Measurements from ENCODE around the gene MEF2C.

The MEF2C gene

DNA sequence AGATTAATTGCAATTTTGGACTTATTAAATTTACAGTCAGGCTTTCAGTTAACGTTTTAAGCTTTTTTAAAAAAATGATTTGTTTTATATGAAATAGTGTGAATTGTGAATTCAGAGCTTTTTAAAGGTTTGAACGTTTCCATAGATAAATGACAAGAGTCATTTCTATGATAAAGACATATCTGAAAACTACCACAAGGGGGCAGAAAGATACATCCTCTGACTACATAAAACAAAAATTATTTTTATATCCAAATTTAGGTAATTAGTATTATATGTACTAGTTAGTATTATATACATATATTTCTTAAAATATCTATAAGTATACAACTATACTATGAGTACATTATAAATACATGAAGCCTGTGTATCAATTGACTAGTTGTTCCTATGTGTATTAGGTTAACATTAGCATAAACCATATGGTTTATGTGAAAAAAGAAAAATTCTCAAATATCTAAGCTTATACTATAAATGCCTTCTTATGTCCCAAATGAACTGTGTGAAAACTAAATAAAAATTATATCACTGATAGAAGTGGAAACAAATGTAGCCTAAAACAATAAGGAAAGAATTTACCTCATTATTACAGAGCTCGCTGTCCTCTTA is 155.2 kb downstream of the MEF2C start:
- in situ Hi-C loops (cut with HindIII; ENCODE audit: low sequenced_read_pairs): loop anchor here (25.0 kb wide), 2 partner anchors 309 to 1659 kb away; no protein-coding TSS in a partner anchor

DNA sequence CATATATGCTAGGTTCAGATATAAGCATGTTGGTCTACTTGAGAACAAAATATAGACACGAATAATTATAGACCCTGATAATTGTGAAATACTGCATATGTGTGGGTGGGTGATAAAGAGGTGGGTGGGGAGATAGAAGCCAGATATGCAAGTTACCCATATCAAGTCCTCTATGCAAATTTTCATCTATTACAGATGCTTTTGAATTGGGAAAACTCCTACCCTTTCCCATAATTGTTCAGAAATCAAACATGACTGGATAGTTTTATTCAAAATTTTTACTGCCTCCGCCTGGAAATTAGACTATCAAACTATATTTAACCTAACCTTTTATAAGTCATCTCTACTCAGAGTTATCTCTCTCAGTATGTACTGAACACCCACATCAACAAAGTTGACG is 157.5 kb downstream of the MEF2C start:
- in situ Hi-C loops (cut with HindIII; ENCODE audit: low sequenced_read_pairs): loop anchor here (25.0 kb wide), 2 partner anchors 312 to 1662 kb away; no protein-coding TSS in a partner anchor

DNA sequence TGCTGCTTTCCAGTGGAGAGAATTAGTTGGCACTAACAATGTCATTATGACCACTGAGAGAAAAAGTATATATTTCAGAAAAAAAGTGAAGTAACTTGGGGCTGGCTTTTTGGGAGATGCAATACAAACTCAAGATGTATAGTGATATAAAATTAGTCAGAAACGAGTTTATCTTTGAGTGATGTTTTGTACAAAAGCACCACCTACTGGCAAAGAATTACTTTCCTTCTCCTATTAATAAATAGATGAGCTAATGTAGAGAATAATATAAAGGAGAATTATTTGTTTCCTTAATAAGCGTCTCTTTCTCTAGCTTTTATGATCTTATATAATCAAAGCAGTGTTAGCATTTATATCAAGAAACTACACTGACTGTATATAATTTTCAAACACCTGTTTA is 158.8 kb downstream of the MEF2C start:
- in situ Hi-C loops (cut with HindIII; ENCODE audit: low sequenced_read_pairs): no loop called here

DNA sequence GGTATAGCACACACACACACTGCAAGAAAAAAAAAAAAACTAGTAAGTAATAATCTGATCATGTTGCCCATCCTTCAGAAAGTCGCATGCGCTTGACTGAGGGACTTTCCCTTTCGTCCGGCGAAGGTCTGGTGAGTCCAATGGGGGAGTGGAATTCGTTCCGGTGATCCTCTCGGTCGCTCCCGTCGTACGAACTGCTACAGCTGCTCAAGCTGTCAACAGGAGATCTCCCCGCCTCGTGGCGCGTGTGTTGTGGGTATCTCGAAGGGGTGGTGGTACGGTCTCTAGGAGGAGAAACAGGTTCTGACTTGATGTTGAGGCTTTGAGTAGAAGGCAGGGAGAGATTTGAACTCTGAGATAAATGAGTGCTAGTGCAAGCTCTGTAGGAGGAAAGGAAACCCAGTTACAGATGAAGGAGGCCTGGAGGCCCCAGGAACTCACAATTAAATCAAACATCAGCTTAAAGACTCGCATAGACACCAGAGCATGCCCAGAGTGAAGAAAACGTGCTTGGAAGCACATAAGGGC is 160.4 kb downstream of the MEF2C start:
- in situ Hi-C loops (cut with HindIII; ENCODE audit: low sequenced_read_pairs): no loop called here

DNA sequence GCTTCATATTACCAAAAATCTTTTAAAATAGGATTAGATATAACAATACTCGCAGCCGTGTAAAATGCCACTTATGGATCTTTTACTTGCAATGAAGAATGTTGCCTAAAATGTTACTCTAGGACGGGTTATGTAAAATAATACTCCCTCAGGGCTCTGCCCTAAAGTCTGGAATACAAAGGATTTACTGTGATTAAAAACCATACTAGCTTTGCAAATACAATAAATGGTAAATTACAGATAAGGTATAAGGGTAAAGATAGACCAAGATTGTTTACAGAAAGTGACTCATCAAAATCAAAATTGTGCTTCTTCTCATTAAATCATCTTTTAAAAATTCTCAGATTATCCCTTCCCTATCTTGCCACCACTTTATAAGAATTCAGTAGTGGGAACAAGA is 163.6 kb downstream of the MEF2C start:
- in situ Hi-C loops (cut with HindIII; ENCODE audit: low sequenced_read_pairs): no loop called here

DNA sequence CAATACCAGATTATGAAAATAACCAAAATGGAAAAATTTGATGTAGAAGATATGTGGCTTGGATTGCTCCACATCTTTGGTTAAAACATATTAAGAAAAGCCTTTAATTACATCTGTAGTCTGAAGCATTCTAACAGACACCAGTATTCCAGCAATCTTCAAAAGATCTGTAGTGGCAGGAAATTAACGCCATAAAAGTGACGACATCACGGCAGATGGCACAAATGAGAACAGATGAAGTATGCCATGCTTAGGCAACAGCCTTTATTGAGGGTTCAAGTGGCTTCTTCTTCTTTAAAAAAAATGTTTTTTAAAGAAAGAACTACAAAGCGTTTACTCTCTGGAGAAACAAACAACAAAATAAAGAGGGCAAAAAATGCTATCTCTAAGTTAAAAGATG is 164.2 kb downstream of the MEF2C start:
- in situ Hi-C loops (cut with HindIII; ENCODE audit: low sequenced_read_pairs): no loop called here

DNA sequence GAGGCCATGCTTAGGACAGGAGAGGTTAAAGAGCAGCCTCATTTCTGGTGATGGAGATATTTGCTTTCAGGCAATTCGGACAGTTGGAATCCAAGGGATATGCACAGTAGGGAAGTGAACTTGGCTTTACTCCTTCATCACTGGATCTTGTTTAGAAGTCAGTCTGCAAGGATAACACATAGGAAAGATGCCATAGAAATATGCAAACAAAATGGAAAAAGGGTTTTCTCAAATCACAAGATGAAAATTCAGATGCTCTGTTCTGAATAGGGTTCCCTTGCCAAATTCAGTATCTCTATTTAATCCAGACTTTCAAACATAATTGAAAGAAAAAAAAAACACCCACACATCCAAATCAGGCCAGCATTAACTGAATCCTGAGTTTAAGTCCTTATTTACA is 166.9 kb downstream of the MEF2C start:
- in situ Hi-C loops (cut with HindIII; ENCODE audit: low sequenced_read_pairs): no loop called here

DNA sequence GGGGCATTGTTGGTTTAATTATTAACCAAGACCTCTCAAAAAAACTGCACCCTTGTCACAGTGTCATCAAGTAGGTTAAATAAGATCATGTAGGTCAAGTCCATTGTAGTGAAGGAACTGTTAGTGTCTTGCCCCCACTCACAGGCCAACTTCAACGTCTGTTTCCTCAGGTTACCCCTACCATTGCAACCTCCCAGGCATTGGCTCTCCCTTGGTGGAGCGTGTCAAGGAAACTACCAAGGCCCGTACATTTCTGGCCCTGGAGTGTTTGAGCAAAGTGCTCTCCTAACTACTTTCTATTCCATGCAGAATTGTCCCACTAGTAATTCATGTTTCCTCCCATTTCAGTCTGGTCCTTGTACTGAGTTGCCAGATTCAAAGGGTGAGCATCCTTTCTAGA is 167.5 kb downstream of the MEF2C start:
- in situ Hi-C loops (cut with HindIII; ENCODE audit: low sequenced_read_pairs): no loop called here

DNA sequence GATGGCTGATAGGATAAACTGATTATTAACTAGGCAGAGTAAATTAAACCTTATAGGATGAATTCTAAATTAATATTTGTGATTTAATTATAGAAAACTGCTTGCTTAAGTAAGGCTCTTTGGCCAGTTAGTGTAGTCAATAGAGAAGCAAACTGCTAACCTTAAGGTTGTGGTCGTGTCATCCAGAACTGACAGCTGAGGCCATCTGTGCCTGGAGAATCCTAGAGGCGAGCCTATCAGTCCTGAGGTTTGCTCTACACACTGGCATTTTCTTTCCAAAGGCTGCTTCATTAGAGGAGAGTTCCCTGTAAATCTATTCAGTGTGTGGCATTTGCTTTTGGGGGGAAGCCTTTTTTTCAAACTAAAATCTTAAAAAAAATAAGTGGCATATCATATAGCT is 169.2 kb downstream of the MEF2C start:
- in situ Hi-C loops (cut with HindIII; ENCODE audit: low sequenced_read_pairs): no loop called here

DNA sequence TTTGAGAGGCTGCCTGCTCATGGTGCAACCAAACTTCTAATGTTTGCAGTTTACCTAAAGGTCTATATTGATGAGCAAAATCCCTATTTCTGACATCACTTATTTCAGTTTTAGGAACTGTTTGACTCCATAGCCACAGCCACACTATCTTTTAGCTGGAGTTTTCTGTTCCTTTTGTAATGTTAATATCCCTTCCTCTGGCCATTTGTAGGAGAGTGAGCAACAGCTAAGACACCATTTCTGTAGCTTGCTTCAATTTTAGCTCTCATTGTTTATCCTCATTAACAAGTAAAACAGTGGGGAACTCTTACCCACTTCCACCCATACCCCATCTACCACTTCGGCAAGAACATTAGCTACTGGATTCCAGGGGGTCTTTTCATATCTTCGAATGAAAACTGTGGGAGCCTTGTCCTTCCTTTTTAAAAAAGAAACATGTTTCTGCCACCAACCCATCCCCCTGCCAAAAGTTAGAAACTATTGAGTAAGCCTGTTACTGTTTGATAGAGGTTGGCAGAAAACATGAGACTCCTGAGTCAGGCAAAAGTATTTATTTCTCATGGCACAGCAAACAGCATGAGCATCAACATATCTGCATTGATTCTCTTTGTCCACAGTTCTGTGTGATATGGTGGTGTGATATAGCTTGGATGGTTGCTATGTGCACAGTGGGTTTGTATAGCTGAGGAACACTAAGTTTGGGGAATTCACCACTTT is 174.1 kb downstream of the MEF2C start:
- in situ Hi-C loops (cut with HindIII; ENCODE audit: low sequenced_read_pairs): no loop called here

DNA sequence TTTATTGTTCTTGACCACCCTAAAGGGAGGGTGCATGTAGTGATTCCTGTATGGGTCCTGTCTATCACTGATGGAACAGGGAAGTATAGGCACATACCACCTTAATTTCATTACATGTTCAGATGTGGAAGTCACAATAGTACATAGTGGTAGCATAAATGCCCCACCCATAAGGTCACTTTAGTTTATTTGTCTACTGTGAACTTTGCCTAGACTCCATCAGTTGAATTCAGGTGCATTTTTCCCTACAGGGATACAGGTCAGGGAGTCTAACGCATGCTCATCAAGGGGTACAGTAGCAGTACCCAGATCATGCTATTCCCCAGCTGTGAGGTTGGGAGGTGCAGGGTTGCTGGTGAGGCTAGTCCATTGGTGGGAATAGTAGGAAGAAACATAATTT is 175.0 kb downstream of the MEF2C start:
- in situ Hi-C loops (cut with HindIII; ENCODE audit: low sequenced_read_pairs): no loop called here

DNA sequence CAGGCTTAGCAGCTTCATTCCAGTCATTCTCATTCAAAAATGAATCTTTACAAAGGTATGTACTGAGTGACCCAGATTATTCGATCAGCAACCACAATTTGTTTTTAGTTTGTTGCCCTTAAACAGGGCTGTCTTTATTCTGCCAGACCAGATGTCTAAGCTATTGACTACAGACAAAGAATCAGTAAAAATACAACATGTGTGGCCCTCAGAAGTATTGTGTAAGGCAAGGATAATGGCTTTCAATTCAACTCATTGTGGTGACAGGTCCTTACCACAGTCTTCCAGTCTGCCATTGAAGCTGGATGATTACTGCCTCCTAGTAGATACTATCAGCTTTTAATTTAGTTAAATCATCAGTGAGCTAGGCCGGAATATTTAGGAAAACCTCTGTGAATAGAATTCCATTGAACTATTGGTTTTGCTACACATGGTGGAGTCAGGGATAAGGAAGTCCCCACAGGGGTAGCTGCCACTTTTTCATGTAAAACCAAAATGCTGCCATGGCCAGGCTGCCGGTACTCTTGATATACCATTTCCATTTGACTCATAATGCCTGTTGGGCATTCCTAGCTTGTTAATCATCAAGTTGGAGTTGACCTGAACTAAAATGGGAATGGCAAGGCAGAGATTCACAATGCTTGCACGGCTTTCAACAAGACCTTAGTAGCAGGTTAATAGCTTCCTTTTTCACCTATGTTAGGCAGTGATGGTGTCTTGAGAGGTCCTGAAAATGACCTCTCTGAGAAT is 175.6 kb downstream of the MEF2C start:
- in situ Hi-C loops (cut with HindIII; ENCODE audit: low sequenced_read_pairs): no loop called here

DNA sequence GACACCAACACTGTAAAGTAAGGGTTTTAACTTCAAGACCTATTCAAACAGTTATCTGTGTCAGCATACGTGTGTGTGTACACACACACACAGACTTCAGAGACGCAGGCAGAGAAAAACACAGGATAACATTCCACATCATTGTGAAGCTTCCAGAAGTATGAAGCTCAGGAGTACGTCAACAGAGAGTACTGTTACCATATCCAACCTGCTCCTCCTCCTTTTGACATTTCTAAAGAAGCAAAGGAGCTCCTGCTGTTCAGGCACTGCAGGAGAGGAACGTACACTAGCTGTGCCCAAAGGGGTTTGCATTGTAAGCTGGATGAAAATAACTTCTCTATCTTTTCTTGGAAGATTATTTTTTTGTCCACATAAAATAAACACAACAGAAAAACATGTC is 180.7 kb downstream of the MEF2C start:
- in situ Hi-C loops (cut with HindIII; ENCODE audit: low sequenced_read_pairs): no loop called here

DNA sequence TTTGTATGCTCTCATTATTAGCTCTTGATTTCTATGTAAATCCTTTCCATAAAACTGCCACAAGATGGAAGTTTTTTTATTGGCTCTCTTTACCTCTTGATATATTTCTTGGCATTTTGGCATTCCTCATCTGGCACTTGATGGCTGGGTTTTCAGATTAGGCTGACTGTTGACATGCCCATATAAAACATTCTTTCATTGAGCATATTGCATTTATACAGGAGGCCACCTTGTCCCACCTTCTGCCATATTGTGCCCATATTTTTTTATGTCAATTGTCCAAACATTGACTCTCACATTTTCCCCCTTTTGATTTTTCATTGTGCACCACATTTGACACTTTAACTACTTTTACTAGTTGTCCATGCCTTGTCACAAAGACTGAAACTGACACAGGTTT is 182.9 kb downstream of the MEF2C start:
- in situ Hi-C loops (cut with HindIII; ENCODE audit: low sequenced_read_pairs): no loop called here

DNA sequence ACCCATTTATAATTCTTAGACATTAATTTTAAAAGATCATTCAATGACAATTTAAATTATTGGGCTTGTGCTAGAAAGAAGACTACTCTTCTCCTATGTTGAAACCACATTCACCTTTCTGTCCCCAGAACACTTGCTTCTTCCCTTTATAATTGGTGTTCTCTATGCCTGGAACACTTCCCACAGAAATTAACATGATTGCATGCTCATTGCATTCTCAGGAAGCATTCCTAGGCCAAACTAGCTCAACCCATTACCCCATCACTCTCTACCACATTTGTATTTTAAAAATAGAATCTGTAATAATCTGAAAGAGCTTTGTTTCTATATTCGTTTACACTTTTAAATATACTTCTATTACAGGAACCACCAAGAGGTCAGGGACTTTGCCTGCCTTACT is 184.7 kb downstream of the MEF2C start:
- in situ Hi-C loops (cut with HindIII; ENCODE audit: low sequenced_read_pairs): loop anchor here (25.0 kb wide), 1 partner anchor 411 kb away; no protein-coding TSS in a partner anchor

DNA sequence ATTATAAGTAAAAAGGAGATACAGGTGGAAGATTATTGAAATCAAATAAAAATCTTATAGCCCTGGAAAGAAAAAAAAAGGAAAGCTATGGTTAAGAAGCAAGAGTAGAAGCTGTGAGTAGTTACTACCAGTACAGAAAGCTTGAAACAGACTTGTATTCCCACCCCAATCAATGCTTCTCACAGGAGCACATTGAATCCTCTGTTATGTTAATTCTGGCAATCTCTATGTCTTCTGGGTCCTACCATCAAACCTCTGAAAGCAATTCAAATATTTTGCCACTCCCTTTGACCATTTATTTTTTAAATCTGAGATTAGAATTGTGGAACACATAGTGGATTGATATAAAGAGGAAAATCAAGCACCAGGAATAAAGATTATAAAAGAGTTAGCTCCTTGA is 186.5 kb downstream of the MEF2C start:
- in situ Hi-C loops (cut with HindIII; ENCODE audit: low sequenced_read_pairs): loop anchor here (25.0 kb wide), 1 partner anchor 409 kb away; no protein-coding TSS in a partner anchor

DNA sequence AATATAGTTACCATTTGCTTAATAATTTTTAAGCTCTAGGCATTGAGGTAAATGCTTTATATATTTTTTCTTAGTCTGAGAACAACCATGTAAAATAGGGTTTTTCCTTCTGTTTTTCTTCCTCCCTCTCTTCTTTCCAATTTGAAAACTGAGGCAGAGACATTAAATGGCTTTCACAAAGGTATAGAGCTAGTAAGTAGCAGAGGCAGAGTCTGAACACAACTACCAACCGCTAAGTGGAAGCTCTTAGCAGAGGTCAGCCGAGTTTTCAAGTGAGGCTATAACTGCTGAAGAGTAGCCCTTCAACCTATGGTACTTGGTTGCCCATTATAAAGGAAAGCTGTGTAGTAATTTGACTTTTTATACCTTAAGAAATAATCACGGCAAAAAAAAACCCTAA is 187.1 kb downstream of the MEF2C start:
- in situ Hi-C loops (cut with HindIII; ENCODE audit: low sequenced_read_pairs): loop anchor here (25.0 kb wide), 1 partner anchor 409 kb away; no protein-coding TSS in a partner anchor

DNA sequence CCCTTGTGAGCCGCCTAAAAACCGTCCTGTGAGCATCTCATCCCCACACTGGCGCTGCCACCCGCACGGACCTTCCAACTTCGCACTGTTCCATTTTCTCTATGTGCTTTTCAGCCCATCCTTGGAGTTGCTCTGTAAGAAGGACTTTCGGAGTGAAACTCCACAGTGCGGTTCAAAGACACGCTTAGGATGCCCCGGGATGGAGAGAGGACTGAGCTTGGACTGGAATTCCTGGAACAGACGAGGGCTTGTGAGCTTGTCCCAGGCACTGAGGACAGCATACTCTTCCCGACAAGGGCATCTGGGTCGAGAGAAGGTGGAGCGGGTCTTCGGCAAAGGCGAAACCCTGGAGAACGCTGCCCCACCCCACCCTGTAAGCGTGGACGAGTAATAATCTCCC is 187.8 kb downstream of the MEF2C start:
- in situ Hi-C loops (cut with HindIII; ENCODE audit: low sequenced_read_pairs): loop anchor here (25.0 kb wide), 1 partner anchor 408 kb away; no protein-coding TSS in a partner anchor

DNA sequence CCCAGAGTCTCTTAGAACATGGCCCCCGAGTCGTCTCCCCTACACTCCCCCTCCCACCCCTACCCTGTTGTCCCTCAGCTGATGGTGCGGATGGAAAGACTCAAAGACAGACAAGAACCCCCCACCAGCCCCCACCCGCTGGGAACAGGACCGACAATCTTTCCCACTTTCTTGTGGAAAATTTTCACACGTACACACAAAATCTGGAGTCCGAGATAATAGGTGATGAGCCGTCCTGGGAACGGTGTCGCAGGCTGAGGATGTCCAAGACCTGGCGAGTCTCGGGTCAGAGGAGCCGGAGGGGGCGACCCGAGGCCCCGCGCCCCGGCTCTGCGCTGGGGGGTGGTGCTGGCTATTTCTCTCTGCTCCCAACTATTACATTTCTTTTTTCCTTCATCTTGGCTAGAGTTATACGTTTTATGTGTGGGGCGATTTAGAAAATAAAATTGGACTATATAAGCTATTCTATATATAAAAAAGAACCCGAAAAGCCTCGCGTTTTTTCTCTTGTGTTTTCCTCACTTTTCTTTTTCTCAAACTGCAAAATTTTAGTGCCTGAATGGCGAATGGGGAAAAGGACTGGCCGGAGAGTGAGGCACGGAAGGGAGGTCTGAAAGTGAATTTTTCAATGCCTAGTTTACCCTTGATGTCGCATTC is 188.8 kb downstream of the MEF2C start:
- in situ Hi-C loops (cut with HindIII; ENCODE audit: low sequenced_read_pairs): loop anchor here (25.0 kb wide), 1 partner anchor 407 kb away; no protein-coding TSS in a partner anchor

DNA sequence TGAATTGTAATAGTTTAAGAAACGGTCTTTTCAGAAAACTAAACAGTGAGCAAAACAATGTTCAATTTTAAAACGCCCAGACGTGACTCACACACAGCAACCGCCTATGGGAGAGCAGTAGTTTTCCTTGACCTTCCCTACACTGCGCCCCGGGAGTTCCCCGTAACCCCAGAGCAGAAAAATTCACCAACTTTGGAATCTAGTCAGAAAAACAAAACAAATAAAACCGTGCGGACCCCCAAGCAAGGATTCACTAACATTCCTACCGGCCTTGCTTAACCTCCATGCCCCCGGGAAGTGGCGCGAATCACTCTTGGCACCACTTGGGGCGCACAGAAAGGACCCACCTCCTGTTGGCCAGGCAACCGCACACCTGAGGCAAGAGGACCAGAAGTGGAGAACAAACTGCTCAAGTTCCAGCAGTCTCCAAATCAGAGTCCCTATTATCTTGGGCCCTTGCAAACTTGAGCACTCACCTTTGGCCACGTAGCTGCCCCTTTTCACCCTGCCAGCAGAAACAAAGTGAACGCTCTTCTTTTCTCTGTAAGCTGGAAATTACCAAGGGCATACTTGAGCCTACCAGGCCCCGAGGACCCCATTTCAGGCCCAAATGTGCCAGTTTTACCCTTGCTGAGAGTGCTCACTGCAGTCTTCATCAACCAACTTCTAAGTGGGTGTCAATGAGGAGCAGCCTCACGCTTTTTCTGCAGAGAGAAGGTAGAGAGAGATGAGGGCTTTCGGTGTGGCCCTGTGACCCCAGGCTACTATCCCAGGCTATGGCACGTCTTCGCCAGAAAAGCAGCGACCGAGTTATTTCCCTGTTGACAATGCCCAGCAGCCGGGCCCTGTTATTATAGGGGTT is 189.7 kb downstream of the MEF2C start:
- in situ Hi-C loops (cut with HindIII; ENCODE audit: low sequenced_read_pairs): loop anchor here (25.0 kb wide), 1 partner anchor 406 kb away; no protein-coding TSS in a partner anchor
